ENCODE measurements around the gene DACT1.

GRCh38 chr14:58640959-58641358, 3.2 kb downstream of the DACT1 start:
- no peak for TF ChIP-seq POLR2A (IDR thresholded peaks at IDR 0.05)
- TF ChIP-seq, protein P1, sequence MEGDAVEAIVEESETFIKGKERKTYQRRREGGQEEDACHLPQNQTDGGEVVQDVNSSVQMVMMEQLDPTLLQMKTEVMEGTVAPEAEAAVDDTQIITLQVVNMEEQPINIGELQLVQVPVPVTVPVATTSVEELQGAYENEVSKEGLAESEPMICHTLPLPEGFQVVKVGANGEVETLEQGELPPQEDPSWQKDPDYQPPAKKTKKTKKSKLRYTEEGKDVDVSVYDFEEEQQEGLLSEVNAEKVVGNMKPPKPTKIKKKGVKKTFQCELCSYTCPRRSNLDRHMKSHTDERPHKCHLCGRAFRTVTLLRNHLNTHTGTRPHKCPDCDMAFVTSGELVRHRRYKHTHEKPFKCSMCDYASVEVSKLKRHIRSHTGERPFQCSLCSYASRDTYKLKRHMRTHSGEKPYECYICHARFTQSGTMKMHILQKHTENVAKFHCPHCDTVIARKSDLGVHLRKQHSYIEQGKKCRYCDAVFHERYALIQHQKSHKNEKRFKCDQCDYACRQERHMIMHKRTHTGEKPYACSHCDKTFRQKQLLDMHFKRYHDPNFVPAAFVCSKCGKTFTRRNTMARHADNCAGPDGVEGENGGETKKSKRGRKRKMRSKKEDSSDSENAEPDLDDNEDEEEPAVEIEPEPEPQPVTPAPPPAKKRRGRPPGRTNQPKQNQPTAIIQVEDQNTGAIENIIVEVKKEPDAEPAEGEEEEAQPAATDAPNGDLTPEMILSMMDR (IDR thresholded peaks at IDR 0.05), result no peak

All from body of pancreas (tissue), 4 donors.